ENCODE data around the gene NMB. TPM values are rescaled to one million over a fixed set of nuclear protein-coding genes. Genes with fewer than 3 reads are reported as not detected.

The NMB gene
- total RNA-seq, 1 donor, result 6.9 TPM

- peak; percentile 90 for DNase-seq (ENCODE audit: insufficient read length, low spot score, missing footprints)
- no peak for TF ChIP-seq CTCF (IDR thresholded peaks at IDR 0.05; ENCODE audit: extremely low read depth, low read depth, low read length)
Measured at GRCh38 chr15:84633311-84634227, 24.4 kb downstream of the NMB start.

GRCh38 chr15:84631706-84632272 lies 26.2 kb downstream of the NMB start:
- H3K4me2 ChIP-seq (ENCODE audit: insufficient read depth, low read length), result peak overlapping the region; percentile 99
- H3K4me3 ChIP-seq (ENCODE audit: insufficient read depth, low read length), result peak overlapping the region; percentile 91
- H3K4me1 ChIP-seq (ENCODE audit: insufficient read depth, low read length), result peaks cover 31% of the 10 kb centered on the region
- no peak for DNase-seq (ENCODE audit: insufficient read length, low spot score, missing footprints)
- H3K27ac ChIP-seq (ENCODE audit: low read depth, low read length), result peak overlapping the region; percentile 87
- H3K27me3 ChIP-seq (ENCODE audit: insufficient read depth, low read length), result no peaks in the 10 kb centered on the region
- peaks cover 4% of the 10 kb centered on the region for H3K36me3 ChIP-seq (ENCODE audit: insufficient read depth, low read length)
- H2AFZ ChIP-seq (ENCODE audit: low read length), result peak overlapping the region; percentile 100
- no peaks in the 10 kb centered on the region for H3K9me3 ChIP-seq (ENCODE audit: low read depth, low read length)
- no peak for TF ChIP-seq CTCF (IDR thresholded peaks at IDR 0.05; ENCODE audit: extremely low read depth, low read depth, low read length)
- peaks cover 23% of the 10 kb centered on the region for H3K79me2 ChIP-seq (ENCODE audit: insufficient read depth, low read length)
- no peaks in the 10 kb centered on the region for H4K20me1 ChIP-seq (ENCODE audit: insufficient read depth, low read length)

More at GRCh38 chr15:84633311-84634227, 24.4 kb downstream of the NMB start:
- Histone ChIP-seq H3K4me3 (ENCODE audit: insufficient read depth, low read length) (peak overlapping the region; percentile 91), H3K36me3 (ENCODE audit: insufficient read depth, low read length) (peaks cover 16% of the 10 kb centered on the region), H3K27me3 (ENCODE audit: insufficient read depth, low read length) (no peaks in the 10 kb centered on the region), H3K4me2 (ENCODE audit: insufficient read depth, low read length) (peak overlapping the region; percentile 99), H3K4me1 (ENCODE audit: insufficient read depth, low read length) (peaks cover 37% of the 10 kb centered on the region), H3K9me3 (ENCODE audit: low read depth, low read length) (no peaks in the 10 kb centered on the region), H4K20me1 (ENCODE audit: insufficient read depth, low read length) (peaks cover 2% of the 10 kb centered on the region), H3K79me2 (ENCODE audit: insufficient read depth, low read length) (peaks cover 23% of the 10 kb centered on the region), H2AFZ (ENCODE audit: low read length) (peak overlapping the region; percentile 60), H3K27ac (ENCODE audit: low read depth, low read length) (peak overlapping the region; percentile 15)

- H3K27me3 ChIP-seq (ENCODE audit: insufficient read depth, low read length), result no peaks in the 10 kb centered on the region
- H4K20me1 ChIP-seq (ENCODE audit: insufficient read depth, low read length), result no peaks in the 10 kb centered on the region
- no peaks in the 10 kb centered on the region for H3K9me3 ChIP-seq (ENCODE audit: low read depth, low read length)
- H3K4me1 ChIP-seq (ENCODE audit: insufficient read depth, low read length), result peaks cover 23% of the 10 kb centered on the region
- no peak overlapping the region for H3K4me2 ChIP-seq (ENCODE audit: insufficient read depth, low read length)
- no peak overlapping the region for H3K4me3 ChIP-seq (ENCODE audit: insufficient read depth, low read length)
- DNase-seq (ENCODE audit: insufficient read length, low spot score, missing footprints), result no peak
- H2AFZ ChIP-seq (ENCODE audit: low read length), result no peak overlapping the region
- no peaks in the 10 kb centered on the region for H3K36me3 ChIP-seq (ENCODE audit: insufficient read depth, low read length)
- H3K79me2 ChIP-seq (ENCODE audit: insufficient read depth, low read length), result peaks cover 16% of the 10 kb centered on the region
- TF ChIP-seq CTCF (IDR thresholded peaks at IDR 0.05; ENCODE audit: extremely low read depth, low read depth, low read length), result no peak
- H3K27ac ChIP-seq (ENCODE audit: low read depth, low read length), result no peak overlapping the region
Measured at GRCh38 chr15:84629033-84629432, 29.0 kb downstream of the NMB start.

GRCh38 chr15:84625123-84625522 lies 32.9 kb downstream of the NMB start:
- H3K79me2 ChIP-seq (ENCODE audit: insufficient read depth, low read length), result no peaks in the 10 kb centered on the region
- H3K4me2 ChIP-seq (ENCODE audit: insufficient read depth, low read length), result no peak overlapping the region
- peaks cover 24% of the 10 kb centered on the region for H3K9me3 ChIP-seq (ENCODE audit: low read depth, low read length)
- H3K27me3 ChIP-seq (ENCODE audit: insufficient read depth, low read length), result no peaks in the 10 kb centered on the region
- no peaks in the 10 kb centered on the region for H4K20me1 ChIP-seq (ENCODE audit: insufficient read depth, low read length)
- H3K4me3 ChIP-seq (ENCODE audit: insufficient read depth, low read length), result no peak overlapping the region
- peaks cover 21% of the 10 kb centered on the region for H3K36me3 ChIP-seq (ENCODE audit: insufficient read depth, low read length)
- TF ChIP-seq CTCF (IDR thresholded peaks at IDR 0.05; ENCODE audit: extremely low read depth, low read depth, low read length), result no peak
- H2AFZ ChIP-seq (ENCODE audit: low read length), result no peak overlapping the region
- peaks cover under 1% of the 10 kb centered on the region for H3K4me1 ChIP-seq (ENCODE audit: insufficient read depth, low read length)
- H3K27ac ChIP-seq (ENCODE audit: low read depth, low read length), result no peak overlapping the region
- DNase-seq (ENCODE audit: insufficient read length, low spot score, missing footprints), result no peak
